DND-41 (cell line): Measurements from ENCODE around the gene ADAM17.
"Not testable (repeated sequence)": the region's sequence is repeated elsewhere in the genome, so short reads cannot be mapped to it uniquely, and the experiment has no call there.

Source experiments
- ATAC-seq: fragments of 200-7000 bp; cut with Tn5 transposase; 3 replicates; pipeline ENCODE4 v1.9.1; 2021; ENCODE audit warnings: low read depth; ENCODE audit not compliant: insufficient read depth
- DNase-seq: peaks from one replicate; pipeline ENCODE4 v3.0.0-alpha.2; 2020
- H2AFZ ChIP-seq: 2 replicates; pipeline ENCODE4 v1.6.0; 2012; ENCODE audit warnings: low read depth, low read length
- H3K27ac ChIP-seq: 2 replicates; pipeline ENCODE4 v1.5.1; 2012; ENCODE audit warnings: low read length, inconsistent platforms
- H3K27me3 ChIP-seq: fragments of 200-600 bp; sonication (generic); 2 replicates; pipeline ENCODE4 v1.6.0; 2012; ENCODE audit warnings: low read length, mild to moderate bottlenecking, inconsistent platforms; ENCODE audit not compliant: insufficient read depth, poor library complexity
- H3K36me3 ChIP-seq: 2 replicates; pipeline ENCODE4 v1.5.1; 2012; ENCODE audit warnings: low read length, inconsistent platforms; ENCODE audit not compliant: insufficient read depth
- H3K4me1 ChIP-seq: 2 replicates; pipeline ENCODE4 v1.5.1; 2012; ENCODE audit warnings: mild to moderate bottlenecking, low read length; ENCODE audit not compliant: insufficient read depth
- H3K4me2 ChIP-seq: 2 replicates; pipeline ENCODE4 v1.6.0; 2012; ENCODE audit warnings: mild to moderate bottlenecking, moderate library complexity, low read length, inconsistent platforms; ENCODE audit not compliant: insufficient read depth
- H3K4me3 ChIP-seq, 2 experiments: fragments of 200-600 bp in 1 of 2; shearing (Covaris generic) in 1 of 2; 2 replicates each; pipeline ENCODE4 v1.5.1; 2012 to 2016; ENCODE audit warnings: inconsistent platforms in 2 of 2, low read length in 2 of 2, mild to moderate bottlenecking in 2 of 2, low read depth in 1 of 2, moderate library complexity in 1 of 2
- H3K79me2 ChIP-seq: 2 replicates; pipeline ENCODE4 v1.6.0; 2012; ENCODE audit warnings: low read length, inconsistent platforms; ENCODE audit not compliant: insufficient read depth
- H3K9ac ChIP-seq: 2 replicates; pipeline ENCODE4 v1.6.0; 2012; ENCODE audit warnings: low read depth, mild to moderate bottlenecking, inconsistent platforms, low read length, moderate library complexity
- H3K9me3 ChIP-seq: 2 replicates; pipeline ENCODE4 v1.5.1; 2012; ENCODE audit warnings: low read length, moderate library complexity, mild to moderate bottlenecking, inconsistent platforms; ENCODE audit not compliant: insufficient read depth, severe bottlenecking
- H4K20me1 ChIP-seq: 2 replicates; pipeline ENCODE4 v1.6.0; 2012; ENCODE audit warnings: low read length; ENCODE audit not compliant: insufficient read depth
- EZH2 ChIP-seq: IDR thresholded peaks from 3 replicates; pipeline ENCODE4 v1.6.1; 2012; ENCODE audit warnings: borderline replicate concordance, low read depth, mild to moderate bottlenecking, moderate library complexity, low read length, inconsistent platforms; ENCODE audit not compliant: severe bottlenecking
- TF ChIP-seq, protein P1 (sequence below): IDR thresholded peaks from 2 replicates; pipeline ENCODE4 v1.5.1; 2012; ENCODE audit warnings: borderline replicate concordance, low read length, moderate library complexity, mild to moderate bottlenecking; ENCODE audit not compliant: poor library complexity, severe bottlenecking; ENCODE audit errors: extremely low read depth

ADAM17 gene

DNA sequence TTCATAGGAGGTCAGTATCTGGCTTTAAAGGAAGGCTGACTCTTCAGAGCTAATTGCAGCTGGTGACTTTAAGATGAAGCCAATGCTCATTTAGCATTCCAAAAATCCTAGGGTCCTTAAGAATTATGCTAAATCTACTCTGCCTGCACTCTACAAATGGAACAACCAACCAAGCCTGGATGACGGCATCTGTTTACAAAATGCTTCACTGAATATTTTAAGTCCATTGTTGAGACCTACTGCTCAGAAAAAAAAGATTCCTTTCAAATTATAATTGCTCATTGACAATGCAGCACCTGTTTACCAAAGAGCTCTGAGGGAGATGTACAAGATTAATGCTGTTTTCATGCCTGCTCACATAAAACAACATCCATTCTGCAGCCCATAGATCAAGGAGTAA, 43.8 kb upstream of the ADAM17 start:
- peaks cover 67% of the 10 kb centered on the region for H3K36me3 ChIP-seq
- H3K4me3 ChIP-seq: no peak overlapping the region
- peaks cover 99% of the 10 kb centered on the region for H3K79me2 ChIP-seq
- no peak overlapping the region for H2AFZ ChIP-seq
- peaks cover 48% of the 10 kb centered on the region; the same call in 1 of the 2 replicates for H4K20me1 ChIP-seq
- H3K27me3 ChIP-seq: no peaks in the 10 kb centered on the region
- peaks cover 23% of the 10 kb centered on the region for H3K9me3 ChIP-seq
- TF ChIP-seq, protein P1, sequence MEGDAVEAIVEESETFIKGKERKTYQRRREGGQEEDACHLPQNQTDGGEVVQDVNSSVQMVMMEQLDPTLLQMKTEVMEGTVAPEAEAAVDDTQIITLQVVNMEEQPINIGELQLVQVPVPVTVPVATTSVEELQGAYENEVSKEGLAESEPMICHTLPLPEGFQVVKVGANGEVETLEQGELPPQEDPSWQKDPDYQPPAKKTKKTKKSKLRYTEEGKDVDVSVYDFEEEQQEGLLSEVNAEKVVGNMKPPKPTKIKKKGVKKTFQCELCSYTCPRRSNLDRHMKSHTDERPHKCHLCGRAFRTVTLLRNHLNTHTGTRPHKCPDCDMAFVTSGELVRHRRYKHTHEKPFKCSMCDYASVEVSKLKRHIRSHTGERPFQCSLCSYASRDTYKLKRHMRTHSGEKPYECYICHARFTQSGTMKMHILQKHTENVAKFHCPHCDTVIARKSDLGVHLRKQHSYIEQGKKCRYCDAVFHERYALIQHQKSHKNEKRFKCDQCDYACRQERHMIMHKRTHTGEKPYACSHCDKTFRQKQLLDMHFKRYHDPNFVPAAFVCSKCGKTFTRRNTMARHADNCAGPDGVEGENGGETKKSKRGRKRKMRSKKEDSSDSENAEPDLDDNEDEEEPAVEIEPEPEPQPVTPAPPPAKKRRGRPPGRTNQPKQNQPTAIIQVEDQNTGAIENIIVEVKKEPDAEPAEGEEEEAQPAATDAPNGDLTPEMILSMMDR: no peak
- TF ChIP-seq EZH2: no peak
- DNase-seq (no peak), ATAC-seq (no peak)
- H3K4me2 ChIP-seq: no peak overlapping the region
- no peaks in the 10 kb centered on the region for H3K4me1 ChIP-seq
- no peak overlapping the region for H3K27ac ChIP-seq
- no peak overlapping the region for H3K9ac ChIP-seq

- no peak overlapping the region for H2AFZ ChIP-seq
- no peaks in the 10 kb centered on the region for H3K27me3 ChIP-seq
- H3K27ac ChIP-seq: no peak overlapping the region
- ATAC-seq (no peak), DNase-seq (no peak)
- no peaks in the 10 kb centered on the region for H3K4me1 ChIP-seq
- H3K4me3 ChIP-seq: no peak overlapping the region
- no peak overlapping the region for H3K4me2 ChIP-seq
- H3K9ac ChIP-seq: no peak overlapping the region
- TF ChIP-seq, protein P1: no peak
- no peak for TF ChIP-seq EZH2
- H3K9me3 ChIP-seq: peaks cover 18% of the 10 kb centered on the region
- peaks cover 61% of the 10 kb centered on the region for H3K36me3 ChIP-seq
- H3K79me2 ChIP-seq: peaks cover 99% of the 10 kb centered on the region
- peaks cover 56% of the 10 kb centered on the region for H4K20me1 ChIP-seq
These were observed 41.1 kb upstream of the ADAM17 start for GRCh38 chr2:9596621-9597311.

DNA sequence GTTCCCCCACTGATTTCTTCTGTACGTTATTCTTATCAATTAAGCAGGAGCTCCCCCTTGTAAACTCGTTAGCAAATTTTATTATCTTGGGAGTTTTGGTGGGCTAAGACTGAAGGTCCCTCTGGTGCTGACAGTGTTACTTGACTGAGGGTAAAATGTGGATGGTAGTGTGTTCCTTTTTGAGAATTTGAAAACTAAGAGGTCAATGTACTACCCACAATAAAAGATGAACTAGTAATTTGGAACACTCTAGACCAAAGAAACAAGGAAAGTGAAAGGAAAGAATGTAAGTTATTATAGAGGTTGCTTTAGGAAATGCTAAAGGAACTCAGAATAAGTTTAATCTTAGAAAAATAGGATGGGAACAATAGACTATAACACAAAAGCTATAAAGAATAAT, 40.1 kb upstream of the ADAM17 start:
- Histone ChIP-seq H2AFZ (no peak overlapping the region), H3K27me3 (no peaks in the 10 kb centered on the region), H3K79me2 (peaks cover 99% of the 10 kb centered on the region), H3K4me1 (no peaks in the 10 kb centered on the region), H3K4me3 (no peak overlapping the region), H3K4me2 (no peak overlapping the region), H3K9ac (no peak overlapping the region), H3K27ac (no peak overlapping the region), H3K9me3 (peaks cover 14% of the 10 kb centered on the region), H3K36me3 (peaks cover 61% of the 10 kb centered on the region), H4K20me1 (peaks cover 63% of the 10 kb centered on the region)
- ATAC-seq (no peak), DNase-seq (no peak)
- TF ChIP-seq EZH2: no peak
- TF ChIP-seq, protein P1: no peak

- H3K27me3 ChIP-seq, ATAC-seq, H3K4me2 ChIP-seq, H2AFZ ChIP-seq, H3K4me3 ChIP-seq, DNase-seq, H3K9ac ChIP-seq, H3K27ac ChIP-seq, H3K4me1 ChIP-seq: not testable (repeated sequence)
- Histone ChIP-seq H4K20me1 (peaks cover 63% of the 10 kb centered on the region), H3K9me3 (peaks cover 11% of the 10 kb centered on the region), H3K36me3 (peaks cover 61% of the 10 kb centered on the region), H3K79me2 (peaks cover 99% of the 10 kb centered on the region)
These were observed 39.6 kb upstream of the ADAM17 start for GRCh38 chr2:9595256-9595655.
